ENCODE results near the gene S100A9.
A peak's percentile ranks its signal among the peaks of the same experiment; 100 is the strongest.

S100A9 gene

GRCh38 chr1:153349363-153350320, 8.0 kb upstream of the S100A9 start:
- H3K4me1 Mint-ChIP-seq (ENCODE audit: low read depth), result peaks cover 36% of the 10 kb centered on the region
- intact Hi-C loops (cut with micrococcal nuclease), result no loop called here
- no peaks in the 10 kb centered on the region for H3K9me3 Mint-ChIP-seq
- H3K27ac Mint-ChIP-seq, result no peak overlapping the region
- H3K36me3 Mint-ChIP-seq (ENCODE audit: low read depth), result no peaks in the 10 kb centered on the region
- H3K27me3 Mint-ChIP-seq, result peaks cover 25% of the 10 kb centered on the region
- H3K4me3 Mint-ChIP-seq, result no peak overlapping the region

GRCh38 chr1:153350321-153350957, 7.2 kb upstream of the S100A9 start:
- Mint-ChIP-seq H3K36me3 (ENCODE audit: low read depth) (no peaks in the 10 kb centered on the region), H3K9me3 (no peaks in the 10 kb centered on the region), H3K4me3 (no peak overlapping the region), H3K27ac (no peak overlapping the region), H3K4me1 (ENCODE audit: low read depth) (peaks cover 31% of the 10 kb centered on the region), H3K27me3 (peaks cover 25% of the 10 kb centered on the region)
- intact Hi-C loops (cut with micrococcal nuclease), result no loop called here

GRCh38 chr1:153352523-153352922, 5.1 kb upstream of the S100A9 start:
- Mint-ChIP-seq H3K4me1 (ENCODE audit: low read depth) (peaks cover 36% of the 10 kb centered on the region), H3K36me3 (ENCODE audit: low read depth) (no peaks in the 10 kb centered on the region), H3K4me3 (no peak overlapping the region), H3K9me3 (no peaks in the 10 kb centered on the region), H3K27me3 (peaks cover 15% of the 10 kb centered on the region), H3K27ac (no peak overlapping the region)
- intact Hi-C loops (cut with micrococcal nuclease), result loop anchor here (1.0 kb wide), 1 partner anchor 143 kb away; no protein-coding TSS in a partner anchor

GRCh38 chr1:153353226-153353947, 4.3 kb upstream of the S100A9 start:
- H3K27me3 Mint-ChIP-seq, result peaks cover 15% of the 10 kb centered on the region
- no peak overlapping the region for H3K4me3 Mint-ChIP-seq

GRCh38 chr1:153354515-153355193, 3.0 kb upstream of the S100A9 start:
- Mint-ChIP-seq H3K36me3 (ENCODE audit: low read depth) (peaks cover 8% of the 10 kb centered on the region), H3K27ac (no peak overlapping the region), H3K4me1 (ENCODE audit: low read depth) (peaks cover 41% of the 10 kb centered on the region), H3K9me3 (no peaks in the 10 kb centered on the region), H3K27me3 (peaks cover 8% of the 10 kb centered on the region), H3K4me3 (no peak overlapping the region)
- intact Hi-C loops (cut with micrococcal nuclease), result loop anchor here (1.0 to 5.0 kb wide), 2 partner anchors 50 to 213 kb away; partner anchors contain the start of gene S100A2

More at GRCh38 chr1:153353226-153353947, 4.3 kb upstream of the S100A9 start:
- intact Hi-C loops (cut with micrococcal nuclease), result no loop called here
- Mint-ChIP-seq H3K9me3 (no peaks in the 10 kb centered on the region), H3K27ac (no peak overlapping the region), H3K4me1 (ENCODE audit: low read depth) (peaks cover 43% of the 10 kb centered on the region), H3K36me3 (ENCODE audit: low read depth) (peaks cover 5% of the 10 kb centered on the region)

GRCh38 chr1:153355445-153356071, 2.1 kb upstream of the S100A9 start:
- intact Hi-C loops (cut with micrococcal nuclease), result loop anchor here (1.0 to 5.0 kb wide), 2 partner anchors 49 to 212 kb away; partner anchors contain the start of gene S100A2
- H3K27me3 Mint-ChIP-seq, result peaks cover 5% of the 10 kb centered on the region
- no peaks in the 10 kb centered on the region for H3K9me3 Mint-ChIP-seq
- H3K4me3 Mint-ChIP-seq, result no peak overlapping the region
- H3K4me1 Mint-ChIP-seq (ENCODE audit: low read depth), result peaks cover 44% of the 10 kb centered on the region
- peaks cover 9% of the 10 kb centered on the region for H3K36me3 Mint-ChIP-seq (ENCODE audit: low read depth)
- no peak overlapping the region for H3K27ac Mint-ChIP-seq

- Mint-ChIP-seq H3K4me1 (ENCODE audit: low read depth) (peaks cover 54% of the 10 kb centered on the region), H3K36me3 (ENCODE audit: low read depth) (peaks cover 18% of the 10 kb centered on the region)
Observed at GRCh38 chr1:153356392-153357075, 1.1 kb upstream of the S100A9 start.

GRCh38 chr1:153357076-153357852, 390 bp upstream of the S100A9 start:
- H3K9me3 Mint-ChIP-seq, result no peaks in the 10 kb centered on the region
- H3K27me3 Mint-ChIP-seq, result no peaks in the 10 kb centered on the region
- H3K27ac Mint-ChIP-seq, result peak overlapping the region; percentile 94
- peaks cover 61% of the 10 kb centered on the region for H3K4me1 Mint-ChIP-seq (ENCODE audit: low read depth)
- H3K4me3 Mint-ChIP-seq, result peak overlapping the region; percentile 81
- peaks cover 18% of the 10 kb centered on the region for H3K36me3 Mint-ChIP-seq (ENCODE audit: low read depth)
- intact Hi-C loops (cut with micrococcal nuclease), result loop anchor here (5.0 kb wide), 1 partner anchor 210 kb away; the partner anchor contains the start of gene S100A2

More at GRCh38 chr1:153356392-153357075, 1.1 kb upstream of the S100A9 start:
- intact Hi-C loops (cut with micrococcal nuclease), result loop anchor here (5.0 kb wide), 1 partner anchor 211 kb away; the partner anchor contains the start of gene S100A2
- no peaks in the 10 kb centered on the region for H3K9me3 Mint-ChIP-seq
- peaks cover 1% of the 10 kb centered on the region for H3K27me3 Mint-ChIP-seq
- peak overlapping the region; percentile 94 for H3K27ac Mint-ChIP-seq
- peak overlapping the region; percentile 17 for H3K4me3 Mint-ChIP-seq

- Mint-ChIP-seq H3K27ac (peak overlapping the region; percentile 94), H3K9me3 (no peaks in the 10 kb centered on the region), H3K4me3 (peak overlapping the region; percentile 81), H3K27me3 (no peaks in the 10 kb centered on the region), H3K36me3 (ENCODE audit: low read depth) (peaks cover 18% of the 10 kb centered on the region), H3K4me1 (ENCODE audit: low read depth) (peaks cover 75% of the 10 kb centered on the region)
- intact Hi-C loops (cut with micrococcal nuclease), result loop anchor here (2.0 to 5.0 kb wide), 2 partner anchors 28 to 209 kb away; partner anchors contain the start of gene S100A2
Observed at GRCh38 chr1:153358691-153358975, 979 bp downstream of the S100A9 start.

- H3K27ac Mint-ChIP-seq, result peak overlapping the region; percentile 94
- H3K4me3 Mint-ChIP-seq, result peak overlapping the region; percentile 81
- H3K4me1 Mint-ChIP-seq (ENCODE audit: low read depth), result peaks cover 80% of the 10 kb centered on the region
- H3K36me3 Mint-ChIP-seq (ENCODE audit: low read depth), result peaks cover 18% of the 10 kb centered on the region
- H3K27me3 Mint-ChIP-seq, result no peaks in the 10 kb centered on the region
- intact Hi-C loops (cut with micrococcal nuclease), result loop anchor here (2.0 to 5.0 kb wide), 2 partner anchors 28 to 208 kb away; partner anchors contain the start of gene S100A2
- H3K9me3 Mint-ChIP-seq, result no peaks in the 10 kb centered on the region
Observed at GRCh38 chr1:153359241-153359640, 1.6 kb downstream of the S100A9 start.

- no peaks in the 10 kb centered on the region for H3K9me3 Mint-ChIP-seq
- peak overlapping the region; percentile 52 for H3K4me3 Mint-ChIP-seq
- peaks cover 18% of the 10 kb centered on the region for H3K36me3 Mint-ChIP-seq (ENCODE audit: low read depth)
- no peaks in the 10 kb centered on the region for H3K27me3 Mint-ChIP-seq
- peak overlapping the region; percentile 94 for H3K27ac Mint-ChIP-seq
- intact Hi-C loops (cut with micrococcal nuclease), result no loop called here
- H3K4me1 Mint-ChIP-seq (ENCODE audit: low read depth), result peaks cover 90% of the 10 kb centered on the region
Observed at GRCh38 chr1:153360190-153360589, 2.5 kb downstream of the S100A9 start.
